ENCODE data around the gene HOXA6.

The HOXA6 gene

DNA sequence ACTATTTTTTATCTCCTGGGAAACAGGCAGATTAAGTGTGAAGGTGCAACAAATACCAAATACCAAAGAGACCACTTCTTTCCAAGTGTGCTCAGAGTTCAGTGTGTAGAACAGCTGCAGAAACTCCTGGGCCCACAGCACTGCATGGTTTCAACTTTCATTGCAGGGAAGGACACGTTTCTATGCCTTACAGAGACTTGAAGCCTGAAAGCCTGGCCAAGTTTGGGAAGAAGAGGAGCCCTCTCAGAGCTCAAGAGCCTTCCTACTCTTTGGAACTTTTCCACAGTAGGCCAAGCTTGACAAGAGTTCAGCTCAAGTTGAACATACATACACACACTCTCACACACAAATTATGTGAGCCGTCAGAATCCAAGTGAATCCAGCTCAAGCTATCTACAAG is 19.5 kb downstream of the HOXA6 start:
- H3K4me1 ChIP-seq (ENCODE audit: control insufficient read depth, insufficient read depth, low read length), result peaks cover 46% of the 10 kb centered on the region
- no peak overlapping the region for H3K9ac ChIP-seq (ENCODE audit: low read length)
- no peaks in the 10 kb centered on the region for H3K27me3 ChIP-seq (ENCODE audit: control insufficient read depth, insufficient read depth, low read length)
- no peaks in the 10 kb centered on the region for H3K9me3 ChIP-seq (ENCODE audit: control insufficient read depth, low read length)
- H3K36me3 ChIP-seq (ENCODE audit: control insufficient read depth, insufficient read depth, low read length), result no peaks in the 10 kb centered on the region
- no peak overlapping the region for H3K4me3 ChIP-seq (ENCODE audit: low read length)

DNA sequence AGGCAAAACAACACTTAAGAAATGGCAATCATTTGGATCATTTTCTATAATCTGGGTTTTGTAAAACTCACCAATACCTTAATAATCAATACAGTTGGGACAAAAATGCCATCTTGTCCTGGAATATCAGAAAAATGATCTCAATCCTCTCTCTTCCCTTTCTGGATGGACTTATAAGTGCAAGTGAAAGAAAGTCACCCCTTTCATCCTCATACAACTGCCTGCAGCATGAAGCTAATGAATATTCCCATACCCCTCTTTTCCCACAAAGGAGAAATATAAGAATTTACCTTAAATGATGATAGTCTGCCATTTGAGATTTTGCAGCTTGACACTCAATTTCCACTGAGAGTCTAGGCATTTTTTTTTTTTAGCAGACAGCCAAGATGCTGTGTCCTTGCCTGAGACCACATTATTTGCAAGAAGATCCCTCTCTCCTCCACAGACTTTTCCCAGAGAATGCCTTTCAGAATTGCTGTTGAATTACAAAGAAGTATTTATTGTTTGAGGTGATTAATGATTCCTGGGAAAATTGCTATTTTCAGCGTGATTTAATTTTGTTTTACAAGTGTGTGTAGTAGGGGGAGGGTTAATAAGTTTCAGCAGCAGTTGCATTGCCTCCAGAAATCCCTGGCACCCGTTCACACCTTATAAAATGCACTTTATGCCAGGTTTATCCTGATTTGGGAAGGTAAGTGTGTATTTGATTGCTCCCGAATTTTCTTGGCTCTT is 20.8 kb downstream of the HOXA6 start:
- Histone ChIP-seq H3K9ac (ENCODE audit: low read length) (no peak overlapping the region), H3K4me3 (ENCODE audit: low read length) (no peak overlapping the region), H3K9me3 (ENCODE audit: control insufficient read depth, low read length) (no peaks in the 10 kb centered on the region), H3K27me3 (ENCODE audit: control insufficient read depth, insufficient read depth, low read length) (no peaks in the 10 kb centered on the region), H3K36me3 (ENCODE audit: control insufficient read depth, insufficient read depth, low read length) (no peaks in the 10 kb centered on the region), H3K4me1 (ENCODE audit: control insufficient read depth, insufficient read depth, low read length) (peaks cover 49% of the 10 kb centered on the region)

DNA sequence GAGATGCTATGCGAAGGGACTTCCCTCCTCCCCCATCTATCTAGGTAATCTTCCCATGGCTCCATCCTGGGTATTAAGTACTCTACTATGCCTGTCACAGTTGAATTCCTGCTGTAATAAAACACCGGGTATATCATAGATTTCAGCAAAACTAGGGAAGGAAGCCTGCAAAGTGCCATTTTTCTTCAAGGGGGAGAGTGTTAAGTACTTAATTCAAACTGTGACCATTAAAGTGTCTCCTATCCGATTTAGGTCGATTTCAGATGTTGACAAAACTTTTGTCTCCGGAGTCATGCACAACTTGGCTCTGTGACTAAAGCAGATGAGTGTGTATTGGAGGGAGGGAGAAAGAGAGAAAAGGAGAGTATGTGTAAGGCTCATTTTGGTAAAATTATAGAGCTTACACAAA is 21.6 kb downstream of the HOXA6 start:
- Histone ChIP-seq H3K36me3 (ENCODE audit: control insufficient read depth, insufficient read depth, low read length) (no peaks in the 10 kb centered on the region), H3K9me3 (ENCODE audit: control insufficient read depth, low read length) (no peaks in the 10 kb centered on the region), H3K4me3 (ENCODE audit: low read length) (no peak overlapping the region), H3K27me3 (ENCODE audit: control insufficient read depth, insufficient read depth, low read length) (no peaks in the 10 kb centered on the region), H3K4me1 (ENCODE audit: control insufficient read depth, insufficient read depth, low read length) (peaks cover 51% of the 10 kb centered on the region), H3K9ac (ENCODE audit: low read length) (no peak overlapping the region)

DNA sequence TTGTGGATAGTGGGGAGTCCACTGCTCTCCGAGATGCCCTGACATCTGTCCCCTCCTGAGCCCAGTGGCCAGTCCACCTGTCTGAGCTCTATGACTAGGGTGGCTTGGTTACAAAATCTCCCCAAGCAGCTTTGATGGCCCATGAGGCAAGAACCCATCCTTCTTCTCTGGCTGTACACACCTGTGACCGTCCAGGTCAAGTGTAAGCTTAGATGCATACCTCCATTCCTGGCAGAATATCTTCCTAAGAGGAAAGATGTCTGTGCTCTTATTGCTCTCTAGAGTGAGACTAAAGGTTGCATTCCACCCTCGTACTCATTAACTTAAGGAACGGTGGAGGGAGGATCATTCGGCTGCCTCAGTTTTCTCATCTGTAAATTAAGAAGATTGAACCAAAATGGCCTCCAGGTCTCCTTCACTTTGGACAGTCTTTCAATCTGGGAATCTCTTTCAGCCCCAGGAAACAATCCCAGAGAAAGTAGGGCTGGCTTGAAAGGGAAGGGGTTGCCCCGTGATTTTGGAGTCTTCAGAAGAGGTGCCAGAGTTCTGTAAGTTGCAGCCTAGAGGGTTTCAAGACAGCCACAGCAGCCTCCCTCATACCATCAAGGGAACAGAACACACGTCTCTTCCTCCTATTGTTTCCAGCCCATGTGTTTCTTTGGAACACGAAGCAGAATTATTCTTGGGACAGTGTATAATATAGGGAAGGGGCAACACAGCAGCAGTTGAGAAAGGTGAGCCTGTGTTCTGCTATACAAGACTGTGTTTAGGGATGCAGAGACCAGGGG is 22.5 kb downstream of the HOXA6 start:
- Histone ChIP-seq H3K9me3 (ENCODE audit: control insufficient read depth, low read length) (no peaks in the 10 kb centered on the region), H3K36me3 (ENCODE audit: control insufficient read depth, insufficient read depth, low read length) (no peaks in the 10 kb centered on the region), H3K9ac (ENCODE audit: low read length) (no peak overlapping the region), H3K4me3 (ENCODE audit: low read length) (no peak overlapping the region), H3K4me1 (ENCODE audit: control insufficient read depth, insufficient read depth, low read length) (peaks cover 59% of the 10 kb centered on the region), H3K27me3 (ENCODE audit: control insufficient read depth, insufficient read depth, low read length) (no peaks in the 10 kb centered on the region)

DNA sequence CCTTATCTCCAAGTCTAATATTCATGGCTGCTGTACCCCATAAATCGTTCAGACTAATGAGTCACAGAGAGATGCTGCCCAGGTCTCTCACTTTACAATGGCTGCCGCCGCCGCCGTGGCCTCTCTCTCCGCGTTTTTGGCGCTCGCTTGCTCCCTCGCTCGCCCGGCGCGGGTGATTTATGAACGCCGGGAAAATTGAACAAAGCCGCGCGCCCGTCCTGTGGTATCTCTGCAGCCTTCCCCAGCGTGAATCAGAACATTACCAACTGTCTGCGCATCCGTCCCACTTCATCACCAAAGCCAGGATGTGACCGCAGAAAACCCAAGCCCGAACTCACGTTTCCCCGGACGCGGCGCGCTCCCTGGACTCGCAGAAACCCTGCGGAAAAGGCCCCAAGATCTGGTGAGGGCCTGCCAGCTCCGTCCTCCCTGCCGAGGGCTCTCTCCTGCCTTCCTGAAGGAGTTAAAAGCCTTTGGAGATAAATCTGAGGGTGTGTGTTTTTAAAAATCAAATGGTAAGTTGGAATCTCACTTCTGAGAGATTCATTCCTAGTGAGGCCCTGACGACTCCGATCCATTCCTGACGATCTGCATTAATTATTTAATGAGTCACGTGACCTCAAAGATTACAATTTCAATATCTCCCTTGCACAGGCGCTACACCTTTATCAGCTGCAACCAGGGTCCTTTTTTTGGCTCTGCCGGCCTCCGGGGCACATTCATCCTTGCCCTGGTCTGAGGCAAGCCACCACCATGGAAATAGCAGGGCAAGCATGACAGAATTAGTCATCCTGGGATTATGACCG is 23.3 kb downstream of the HOXA6 start:
- Histone ChIP-seq H3K27me3 (ENCODE audit: control insufficient read depth, insufficient read depth, low read length) (no peaks in the 10 kb centered on the region), H3K4me3 (ENCODE audit: low read length) (no peak overlapping the region), H3K9me3 (ENCODE audit: control insufficient read depth, low read length) (no peaks in the 10 kb centered on the region), H3K4me1 (ENCODE audit: control insufficient read depth, insufficient read depth, low read length) (peaks cover 62% of the 10 kb centered on the region), H3K9ac (ENCODE audit: low read length) (peak overlapping the region; percentile 73), H3K36me3 (ENCODE audit: control insufficient read depth, insufficient read depth, low read length) (no peaks in the 10 kb centered on the region)

DNA sequence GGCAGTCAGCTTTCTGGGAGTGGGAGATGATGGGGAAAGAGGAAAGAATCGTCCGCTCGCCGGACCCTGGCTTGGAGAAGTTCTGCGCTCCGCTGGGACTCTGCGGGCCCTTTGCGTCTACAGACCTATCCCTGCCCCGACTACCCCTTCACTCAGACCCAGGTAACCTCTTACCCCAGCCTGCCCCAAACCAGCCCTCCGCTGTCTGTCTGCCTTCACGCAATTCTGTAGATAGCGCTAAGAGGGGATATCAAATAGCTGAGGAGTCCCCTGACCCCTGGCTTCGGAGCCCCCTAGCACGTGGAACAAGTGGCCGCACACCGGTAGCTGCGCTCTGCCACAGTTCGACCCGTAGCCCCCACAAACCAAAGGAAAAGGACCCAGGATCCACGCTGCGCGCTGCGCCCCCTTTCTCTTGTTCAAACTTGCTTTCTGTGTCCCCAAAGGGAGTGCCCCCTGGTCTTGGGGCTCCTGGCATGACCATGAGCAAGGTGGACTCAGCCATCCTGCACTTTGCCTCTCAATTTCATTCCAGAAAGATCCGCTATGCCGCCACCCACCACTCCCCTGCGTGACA is 24.0 kb downstream of the HOXA6 start:
- H3K4me3 ChIP-seq (ENCODE audit: low read length), result peak overlapping the region; percentile 34
- no peaks in the 10 kb centered on the region for H3K27me3 ChIP-seq (ENCODE audit: control insufficient read depth, insufficient read depth, low read length)
- no peaks in the 10 kb centered on the region for H3K36me3 ChIP-seq (ENCODE audit: control insufficient read depth, insufficient read depth, low read length)
- H3K9ac ChIP-seq (ENCODE audit: low read length), result peak overlapping the region; percentile 73
- H3K4me1 ChIP-seq (ENCODE audit: control insufficient read depth, insufficient read depth, low read length), result peaks cover 56% of the 10 kb centered on the region
- H3K9me3 ChIP-seq (ENCODE audit: control insufficient read depth, low read length), result no peaks in the 10 kb centered on the region

DNA sequence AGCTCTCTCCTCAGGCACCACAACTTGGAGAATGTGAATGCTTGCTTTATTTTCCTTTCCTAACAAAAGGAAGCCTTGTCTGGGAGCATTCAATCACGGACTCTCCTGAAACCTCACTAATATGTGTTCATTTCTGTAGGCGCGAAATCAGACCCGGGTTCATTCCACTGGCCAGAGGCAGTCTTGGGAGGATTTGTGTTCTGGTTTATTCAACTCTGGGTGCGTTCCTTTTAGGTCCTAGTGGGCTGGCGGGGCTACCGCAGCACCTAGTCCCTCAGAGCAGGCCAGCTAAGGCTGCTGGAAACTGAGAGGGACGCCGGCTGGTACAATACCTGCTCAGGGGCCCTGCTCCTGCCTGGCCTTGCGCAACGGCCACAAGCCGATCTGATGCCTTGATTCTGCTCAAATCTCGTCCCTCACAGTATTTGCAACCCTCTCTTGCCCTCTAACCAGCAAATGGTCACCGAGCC is 24.5 kb downstream of the HOXA6 start:
- H3K27me3 ChIP-seq (ENCODE audit: control insufficient read depth, insufficient read depth, low read length), result no peaks in the 10 kb centered on the region

GRCh38 chr7:27122077-27122910 is 25.3 kb downstream of the HOXA6 start:
- Histone ChIP-seq H3K36me3 (ENCODE audit: control insufficient read depth, insufficient read depth, low read length) (no peaks in the 10 kb centered on the region), H3K9me3 (ENCODE audit: control insufficient read depth, low read length) (no peaks in the 10 kb centered on the region), H3K4me3 (ENCODE audit: low read length) (peak overlapping the region; percentile 34), H3K9ac (ENCODE audit: low read length) (peak overlapping the region; percentile 73), H3K27me3 (ENCODE audit: control insufficient read depth, insufficient read depth, low read length) (no peaks in the 10 kb centered on the region), H3K4me1 (ENCODE audit: control insufficient read depth, insufficient read depth, low read length) (peaks cover 46% of the 10 kb centered on the region)

More for the DNA sequence above, 24.5 kb downstream of the HOXA6 start:
- Histone ChIP-seq H3K9me3 (ENCODE audit: control insufficient read depth, low read length) (no peaks in the 10 kb centered on the region), H3K4me3 (ENCODE audit: low read length) (peak overlapping the region; percentile 34), H3K4me1 (ENCODE audit: control insufficient read depth, insufficient read depth, low read length) (peaks cover 53% of the 10 kb centered on the region), H3K36me3 (ENCODE audit: control insufficient read depth, insufficient read depth, low read length) (no peaks in the 10 kb centered on the region), H3K9ac (ENCODE audit: low read length) (peak overlapping the region; percentile 73)

DNA sequence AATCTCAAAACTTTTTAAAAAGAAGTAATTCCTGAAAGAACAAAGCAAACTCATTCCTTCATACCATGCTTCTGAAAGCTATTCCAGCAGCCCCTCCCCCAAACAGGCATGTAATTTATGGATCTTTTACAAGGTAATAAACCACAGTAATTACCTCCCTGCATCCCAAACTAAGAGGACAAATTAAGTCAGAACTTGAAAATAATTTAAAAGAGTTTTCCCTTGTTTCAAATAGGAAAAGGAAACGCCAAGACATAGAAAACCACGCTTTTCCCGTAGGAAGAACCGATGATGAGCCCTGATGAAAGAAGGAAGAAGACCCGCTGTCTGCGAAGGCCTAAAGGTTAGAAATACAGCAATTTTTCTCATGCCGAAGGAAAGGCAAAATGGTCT is 25.9 kb downstream of the HOXA6 start:
- H3K27me3 ChIP-seq (ENCODE audit: control insufficient read depth, insufficient read depth, low read length), result no peaks in the 10 kb centered on the region
- no peaks in the 10 kb centered on the region for H3K36me3 ChIP-seq (ENCODE audit: control insufficient read depth, insufficient read depth, low read length)
- peak overlapping the region; percentile 34 for H3K4me3 ChIP-seq (ENCODE audit: low read length)
- peaks cover 48% of the 10 kb centered on the region for H3K4me1 ChIP-seq (ENCODE audit: control insufficient read depth, insufficient read depth, low read length)
- H3K9ac ChIP-seq (ENCODE audit: low read length), result peak overlapping the region; percentile 73
- no peaks in the 10 kb centered on the region for H3K9me3 ChIP-seq (ENCODE audit: control insufficient read depth, low read length)

DNA sequence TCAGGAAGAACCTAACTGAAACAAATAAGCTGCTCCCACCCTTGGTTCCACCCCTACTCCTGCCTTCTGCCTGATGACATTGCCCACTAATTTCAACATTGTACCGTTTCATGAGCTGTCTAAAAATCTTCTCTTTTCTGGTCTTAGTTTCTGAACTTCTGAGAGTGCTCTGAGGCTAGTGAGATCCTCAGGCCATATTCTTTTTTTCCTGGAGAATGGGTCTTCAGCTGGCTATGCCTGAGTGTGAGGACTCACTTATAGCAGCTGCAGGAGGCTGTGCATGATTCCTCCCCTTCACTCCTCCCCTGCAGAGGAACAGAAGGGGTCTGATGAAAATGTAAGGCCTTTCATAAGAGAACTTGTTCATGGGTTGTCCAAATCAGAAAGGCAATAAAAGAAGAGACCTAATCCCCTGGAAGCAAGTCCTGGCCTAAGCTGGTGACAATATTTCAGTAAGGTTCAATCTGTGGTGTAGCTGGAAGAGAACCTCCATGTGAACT is 28.1 kb downstream of the HOXA6 start:
- no peaks in the 10 kb centered on the region for H3K27me3 ChIP-seq (ENCODE audit: control insufficient read depth, insufficient read depth, low read length)

GRCh38 chr7:27118580-27118979 is 29.0 kb downstream of the HOXA6 start:
- no peaks in the 10 kb centered on the region for H3K27me3 ChIP-seq (ENCODE audit: control insufficient read depth, insufficient read depth, low read length)
- H3K4me3 ChIP-seq (ENCODE audit: low read length), result no peak overlapping the region
- no peak overlapping the region for H3K9ac ChIP-seq (ENCODE audit: low read length)
- H3K36me3 ChIP-seq (ENCODE audit: control insufficient read depth, insufficient read depth, low read length), result no peaks in the 10 kb centered on the region
- H3K4me1 ChIP-seq (ENCODE audit: control insufficient read depth, insufficient read depth, low read length), result peaks cover 51% of the 10 kb centered on the region
- no peaks in the 10 kb centered on the region for H3K9me3 ChIP-seq (ENCODE audit: control insufficient read depth, low read length)

More for the DNA sequence above, 28.1 kb downstream of the HOXA6 start:
- Histone ChIP-seq H3K9me3 (ENCODE audit: control insufficient read depth, low read length) (no peaks in the 10 kb centered on the region), H3K4me3 (ENCODE audit: low read length) (no peak overlapping the region), H3K36me3 (ENCODE audit: control insufficient read depth, insufficient read depth, low read length) (no peaks in the 10 kb centered on the region), H3K4me1 (ENCODE audit: control insufficient read depth, insufficient read depth, low read length) (peaks cover 52% of the 10 kb centered on the region), H3K9ac (ENCODE audit: low read length) (no peak overlapping the region)
